Neuronal stem cell (in vitro differentiated cells): ENCODE measurements around the gene LYRM1.
"Not testable (repeated sequence)": the region's sequence is repeated elsewhere in the genome, so short reads cannot be mapped to it uniquely, and the experiment has no call there.

Source experiments
- DNase-seq: peaks from one replicate; pipeline ENCODE4 v3.0.0-alpha.2; 2013; ENCODE audit warnings: low spot score
- H2AFZ ChIP-seq: one replicate; pipeline ENCODE4 v1.6.1; 2013; ENCODE audit warnings: mild to moderate bottlenecking, low read length, inconsistent platforms
- H2AK5ac ChIP-seq: 2 replicates; pipeline ENCODE4 v1.6.1; 2013; ENCODE audit warnings: low read depth, mild to moderate bottlenecking, inconsistent platforms, low read length, moderate library complexity, mixed read lengths
- H2BK120ac ChIP-seq: 2 replicates; pipeline ENCODE4 v1.6.1; 2013; ENCODE audit warnings: low read depth, mild to moderate bottlenecking, inconsistent platforms, low read length, moderate library complexity, mixed read lengths
- H2BK12ac ChIP-seq: one replicate; pipeline ENCODE4 v1.6.1; 2013; ENCODE audit warnings: low read length, inconsistent platforms
- H2BK15ac ChIP-seq: 2 replicates; pipeline ENCODE4 v1.6.1; 2013; ENCODE audit warnings: mild to moderate bottlenecking, low read length, inconsistent platforms, mixed read lengths
- H2BK5ac ChIP-seq: one replicate; pipeline ENCODE4 v1.6.1; 2013; ENCODE audit warnings: inconsistent platforms, mild to moderate bottlenecking, low read length, moderate library complexity
- H3K14ac ChIP-seq: one replicate; pipeline ENCODE4 v1.6.1; 2013; ENCODE audit warnings: low read length, inconsistent platforms
- H3K18ac ChIP-seq: 2 replicates; pipeline ENCODE4 v1.6.1; 2013; ENCODE audit warnings: low read length, inconsistent platforms
- H3K23ac ChIP-seq: 2 replicates; pipeline ENCODE4 v1.6.1; 2013; ENCODE audit warnings: low read depth, mild to moderate bottlenecking, mixed read lengths, low read length, inconsistent platforms; ENCODE audit not compliant: poor library complexity
- H3K27ac ChIP-seq: replicated peaks from 3 replicates; pipeline ENCODE4 v1.5.1; 2013; ENCODE audit warnings: low read length, inconsistent platforms
- H3K27me3 ChIP-seq, 3 experiments: 2 replicates each; pipeline ENCODE4 v1.6.1; 2013; ENCODE audit warnings: low read length in 3 of 3, mild to moderate bottlenecking in 2 of 3, inconsistent platforms in 1 of 3, low read depth in 1 of 3, mixed read lengths in 1 of 3, moderate library complexity in 1 of 3; ENCODE audit not compliant: control insufficient read depth in 3 of 3, insufficient read depth in 3 of 3
- H3K36me3 ChIP-seq, 2 donors: replicated peaks in 1 of 2; 2 replicates each; pipeline ENCODE4 v1.6.1; 2013; ENCODE audit warnings: low read length in 2 of 2; ENCODE audit not compliant: control insufficient read depth in 2 of 2, insufficient read depth in 2 of 2
- H3K4ac ChIP-seq: 2 replicates; pipeline ENCODE4 v1.6.1; 2013; ENCODE audit warnings: inconsistent platforms, mild to moderate bottlenecking, low read length, moderate library complexity
- H3K4me1 ChIP-seq, 2 donors: 1 replicate in 1 of 2; 2 replicates in 1 of 2; pipeline ENCODE4 v1.6.1; 2013; ENCODE audit warnings: low read length in 2 of 2, low read depth in 1 of 2; ENCODE audit not compliant: control insufficient read depth in 2 of 2, insufficient read depth in 1 of 2
- H3K4me2 ChIP-seq: one replicate; pipeline ENCODE4 v1.6.1; 2013; ENCODE audit warnings: mild to moderate bottlenecking, low read length, inconsistent platforms; ENCODE audit not compliant: insufficient read depth, poor library complexity, severe bottlenecking
- H3K4me3 ChIP-seq, 2 donors: 2 replicates each; pipeline ENCODE4 v1.5.1; 2013; ENCODE audit warnings: low read length in 2 of 2, mild to moderate bottlenecking in 2 of 2, inconsistent platforms in 1 of 2, moderate library complexity in 1 of 2
- H3K79me1 ChIP-seq: one replicate; pipeline ENCODE4 v1.6.1; 2013; ENCODE audit warnings: low read depth, mild to moderate bottlenecking, inconsistent platforms, low read length, moderate library complexity
- H3K9ac ChIP-seq: one replicate; pipeline ENCODE4 v1.6.1; 2013; ENCODE audit warnings: mild to moderate bottlenecking, low read depth, low read length, inconsistent platforms; ENCODE audit not compliant: poor library complexity
- H3K9me3 ChIP-seq, 2 donors: replicated peaks in 1 of 2; 2 replicates each; pipeline versions ENCODE3 to v1.6.1; 2013; ENCODE audit warnings: low read length in 2 of 2, mild to moderate bottlenecking in 2 of 2, inconsistent platforms in 1 of 2, low read depth in 1 of 2, mixed read lengths in 1 of 2, moderate library complexity in 1 of 2; ENCODE audit not compliant: control insufficient read depth in 2 of 2, insufficient read depth in 1 of 2
- H4K8ac ChIP-seq: one replicate; pipeline ENCODE4 v1.6.1; 2013; ENCODE audit warnings: low read depth, mild to moderate bottlenecking, inconsistent platforms, low read length, moderate library complexity
- H4K91ac ChIP-seq: one replicate; pipeline ENCODE4 v1.6.1; 2013; ENCODE audit warnings: low read length, low read depth, mild to moderate bottlenecking, inconsistent platforms; ENCODE audit not compliant: poor library complexity
- WGBS, 2 donors: extraction: QIAGEN DNeasy Blood & Tissue Kit; methylation state at CpG; one replicate each; pipeline ENCODE4 v1.1.7; 2013; ENCODE audit warnings: missing lambda C conversion rate in 2 of 2, mixed read lengths in 1 of 2; ENCODE audit not compliant: insufficient read length in 2 of 2, insufficient replicate concordance in 1 of 2; ENCODE audit errors: extremely low coverage in 2 of 2; 5-methylcytosine and 5-hydroxymethylcytosine counted together

Gene LYRM1

GRCh38 chr16:20973201-20973600 is 72.6 kb downstream of the LYRM1 start:
- not testable (repeated sequence) for H3K4ac ChIP-seq, H4K91ac ChIP-seq, H3K18ac ChIP-seq, H3K4me1 ChIP-seq, H2AFZ ChIP-seq, H3K79me1 ChIP-seq, H3K27me3 ChIP-seq, H3K9me3 ChIP-seq, H3K36me3 ChIP-seq, H4K8ac ChIP-seq, H3K23ac ChIP-seq, H2BK5ac ChIP-seq, H3K4me3 ChIP-seq, DNase-seq, H2BK120ac ChIP-seq, H3K4me2 ChIP-seq, H3K14ac ChIP-seq, H3K27ac ChIP-seq, H2BK12ac ChIP-seq, H2BK15ac ChIP-seq, H2AK5ac ChIP-seq, H3K9ac ChIP-seq
- no CpG with 5 or more reads among the region's 4 CpGs for WGBS, 2 donors
